ENCODE data around the gene SUPV3L1.

- TF ChIP-seq CTCF (IDR thresholded peaks at IDR 0.05), result no peak
- no peak for TF ChIP-seq POLR2AphosphoS5 (IDR thresholded peaks at IDR 0.05)
Observed at GRCh38 chr10:69246581-69247312, 66.7 kb downstream of the SUPV3L1 start.

All from breast epithelium (tissue), 3 donors.